HG02759 (cell line): ENCODE data around the gene FASTKD2.

Experiments
- ATAC-seq: cut with Tn5 transposase; IDR thresholded peaks from one replicate; pipeline ENCODE4 v1.9.1; 2021; ENCODE audit warnings: mild to moderate bottlenecking, moderate library complexity; ENCODE audit not compliant: unreplicated experiment

The FASTKD2 gene

GRCh38 chr2:206833291-206833690, 67.9 kb downstream of the FASTKD2 start:
- ATAC-seq, result no peak

- no peak for ATAC-seq
These were observed 71.3 kb downstream of the FASTKD2 start for GRCh38 chr2:206836722-206837121.

GRCh38 chr2:206837775-206838174, 72.4 kb downstream of the FASTKD2 start:
- no peak for ATAC-seq

GRCh38 chr2:206838690-206839089, 73.3 kb downstream of the FASTKD2 start:
- ATAC-seq, result no peak

GRCh38 chr2:206840999-206841398, 75.6 kb downstream of the FASTKD2 start:
- ATAC-seq, result no peak
